A673 (cell line): ENCODE data around the gene PLCG2.

Source experiments
- EZH2 ChIP-seq: fragments of 200-600 bp; sonication (generic); IDR thresholded peaks from 2 replicates; pipeline ENCODE4 v1.6.1; 2017; ENCODE audit warnings: borderline replicate concordance, low read depth, mild to moderate bottlenecking, mixed read lengths, antibody characterized with exemption, low read length; ENCODE audit not compliant: poor library complexity, severe bottlenecking
- TF ChIP-seq, protein P1 (sequence below): fragments of 300-800, 200-600 bp; sonication (generic); conservative IDR thresholded peaks from 2 replicates; pipeline ENCODE4 v1.5.1; 2017; ENCODE audit warnings: low read depth, mild to moderate bottlenecking, antibody characterized with exemption, low read length, moderate library complexity, mixed read lengths

- no peak for TF ChIP-seq EZH2
- TF ChIP-seq, protein P1, sequence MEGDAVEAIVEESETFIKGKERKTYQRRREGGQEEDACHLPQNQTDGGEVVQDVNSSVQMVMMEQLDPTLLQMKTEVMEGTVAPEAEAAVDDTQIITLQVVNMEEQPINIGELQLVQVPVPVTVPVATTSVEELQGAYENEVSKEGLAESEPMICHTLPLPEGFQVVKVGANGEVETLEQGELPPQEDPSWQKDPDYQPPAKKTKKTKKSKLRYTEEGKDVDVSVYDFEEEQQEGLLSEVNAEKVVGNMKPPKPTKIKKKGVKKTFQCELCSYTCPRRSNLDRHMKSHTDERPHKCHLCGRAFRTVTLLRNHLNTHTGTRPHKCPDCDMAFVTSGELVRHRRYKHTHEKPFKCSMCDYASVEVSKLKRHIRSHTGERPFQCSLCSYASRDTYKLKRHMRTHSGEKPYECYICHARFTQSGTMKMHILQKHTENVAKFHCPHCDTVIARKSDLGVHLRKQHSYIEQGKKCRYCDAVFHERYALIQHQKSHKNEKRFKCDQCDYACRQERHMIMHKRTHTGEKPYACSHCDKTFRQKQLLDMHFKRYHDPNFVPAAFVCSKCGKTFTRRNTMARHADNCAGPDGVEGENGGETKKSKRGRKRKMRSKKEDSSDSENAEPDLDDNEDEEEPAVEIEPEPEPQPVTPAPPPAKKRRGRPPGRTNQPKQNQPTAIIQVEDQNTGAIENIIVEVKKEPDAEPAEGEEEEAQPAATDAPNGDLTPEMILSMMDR, result no peak
Observed at GRCh38 chr16:81902025-81902424, 122.9 kb downstream of the PLCG2 start.
